BE2C (cell line): ENCODE results near the gene DRD1.
"Not testable (repeated sequence)": the region's sequence is repeated elsewhere in the genome, so short reads cannot be mapped to it uniquely, and the experiment has no call there.

Source experiments
- DNase-seq: peaks from one replicate; pipeline ENCODE4 v3.0.0-alpha.2; 2020
- H3K27me3 ChIP-seq: fragments of 250-450 bp; sonication (Bioruptor Pico); 2 replicates; pipeline ENCODE4 v1.5.1; 2020; ENCODE audit warnings: mild to moderate bottlenecking
- H3K36me3 ChIP-seq: fragments of 250-450 bp; sonication (Bioruptor Pico); 2 replicates; pipeline ENCODE4 v1.5.1; 2020; ENCODE audit warnings: mild to moderate bottlenecking
- H3K4me1 ChIP-seq: fragments of 250-450 bp; sonication (Bioruptor Pico); 2 replicates; pipeline ENCODE4 v1.5.1; 2020
- H3K4me3 ChIP-seq: 2 replicates; pipeline ENCODE4 v1.5.1; 2011; ENCODE audit warnings: low read depth, low read length
- H3K9me3 ChIP-seq: fragments of 250-450 bp; sonication (Bioruptor Pico); 2 replicates; pipeline ENCODE4 v1.5.1; 2020
- TF ChIP-seq, protein P1 (sequence below): IDR thresholded peaks from 2 replicates; pipeline ENCODE4 v1.5.1; 2012; ENCODE audit warnings: mild to moderate bottlenecking, low read depth, low read length

The DRD1 gene

DNA sequence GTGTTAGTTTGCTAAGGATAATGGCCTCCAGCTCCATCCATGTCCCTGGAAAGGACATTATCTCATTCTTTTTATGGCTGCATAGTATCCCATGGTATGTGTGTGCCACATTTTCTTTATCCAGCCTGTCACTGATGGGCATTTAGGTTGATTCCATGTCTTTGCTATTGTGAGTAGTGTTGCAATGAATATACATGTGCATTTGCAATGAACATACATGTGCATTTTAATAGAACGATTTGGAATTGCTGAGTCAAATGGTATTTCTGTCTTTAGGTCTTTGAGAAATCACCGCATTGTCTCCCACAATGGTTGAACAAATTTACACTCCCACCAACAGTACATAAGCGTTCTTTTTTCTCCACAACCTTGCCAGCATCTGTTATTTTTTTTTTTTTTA lies 37.7 kb downstream of the DRD1 start:
- no peaks in the 10 kb centered on the region for H3K36me3 ChIP-seq
- H3K4me3 ChIP-seq: no peak overlapping the region
- H3K9me3 ChIP-seq: no peaks in the 10 kb centered on the region
- H3K27me3 ChIP-seq: no peaks in the 10 kb centered on the region
- TF ChIP-seq, protein P1, sequence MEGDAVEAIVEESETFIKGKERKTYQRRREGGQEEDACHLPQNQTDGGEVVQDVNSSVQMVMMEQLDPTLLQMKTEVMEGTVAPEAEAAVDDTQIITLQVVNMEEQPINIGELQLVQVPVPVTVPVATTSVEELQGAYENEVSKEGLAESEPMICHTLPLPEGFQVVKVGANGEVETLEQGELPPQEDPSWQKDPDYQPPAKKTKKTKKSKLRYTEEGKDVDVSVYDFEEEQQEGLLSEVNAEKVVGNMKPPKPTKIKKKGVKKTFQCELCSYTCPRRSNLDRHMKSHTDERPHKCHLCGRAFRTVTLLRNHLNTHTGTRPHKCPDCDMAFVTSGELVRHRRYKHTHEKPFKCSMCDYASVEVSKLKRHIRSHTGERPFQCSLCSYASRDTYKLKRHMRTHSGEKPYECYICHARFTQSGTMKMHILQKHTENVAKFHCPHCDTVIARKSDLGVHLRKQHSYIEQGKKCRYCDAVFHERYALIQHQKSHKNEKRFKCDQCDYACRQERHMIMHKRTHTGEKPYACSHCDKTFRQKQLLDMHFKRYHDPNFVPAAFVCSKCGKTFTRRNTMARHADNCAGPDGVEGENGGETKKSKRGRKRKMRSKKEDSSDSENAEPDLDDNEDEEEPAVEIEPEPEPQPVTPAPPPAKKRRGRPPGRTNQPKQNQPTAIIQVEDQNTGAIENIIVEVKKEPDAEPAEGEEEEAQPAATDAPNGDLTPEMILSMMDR: no peak
- no peak for DNase-seq
- no peaks in the 10 kb centered on the region for H3K4me1 ChIP-seq

DNA sequence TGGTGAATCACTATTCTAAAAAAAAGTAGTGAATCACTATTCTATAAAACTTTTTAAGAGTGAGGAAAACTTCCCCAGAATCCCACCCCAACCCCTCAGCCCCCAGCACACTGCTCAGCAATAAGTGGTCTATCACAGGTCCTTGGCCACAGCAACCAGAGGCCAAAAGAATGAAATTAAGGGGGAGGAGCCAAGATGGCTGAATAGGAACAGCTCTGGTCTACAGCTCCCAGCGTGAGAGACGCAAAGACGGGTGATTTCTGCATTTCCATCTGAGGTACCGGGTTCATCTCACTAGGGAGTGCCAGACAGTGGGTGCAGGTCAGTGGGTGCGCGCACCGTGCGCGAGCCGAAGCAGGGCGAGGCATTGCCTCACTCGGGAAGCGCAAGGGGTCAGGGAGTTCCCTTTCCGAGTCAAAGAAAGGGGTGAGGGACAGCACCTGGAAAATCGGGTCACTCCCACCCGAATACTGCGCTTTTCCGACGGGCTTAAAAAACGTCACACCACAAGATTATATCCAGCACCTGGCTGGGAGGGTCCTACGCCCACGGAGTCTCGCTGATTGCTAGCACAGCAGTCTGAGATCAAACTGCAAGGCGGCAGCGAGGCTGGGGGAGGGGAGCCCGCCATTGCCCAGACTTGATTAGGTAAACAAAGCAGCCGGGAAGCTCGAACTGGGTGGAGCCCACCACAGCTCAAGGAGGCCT lies 46.2 kb downstream of the DRD1 start:
- H3K4me1 ChIP-seq, H3K9me3 ChIP-seq, DNase-seq, H3K36me3 ChIP-seq, H3K27me3 ChIP-seq, H3K4me3 ChIP-seq: not testable (repeated sequence)

DNA sequence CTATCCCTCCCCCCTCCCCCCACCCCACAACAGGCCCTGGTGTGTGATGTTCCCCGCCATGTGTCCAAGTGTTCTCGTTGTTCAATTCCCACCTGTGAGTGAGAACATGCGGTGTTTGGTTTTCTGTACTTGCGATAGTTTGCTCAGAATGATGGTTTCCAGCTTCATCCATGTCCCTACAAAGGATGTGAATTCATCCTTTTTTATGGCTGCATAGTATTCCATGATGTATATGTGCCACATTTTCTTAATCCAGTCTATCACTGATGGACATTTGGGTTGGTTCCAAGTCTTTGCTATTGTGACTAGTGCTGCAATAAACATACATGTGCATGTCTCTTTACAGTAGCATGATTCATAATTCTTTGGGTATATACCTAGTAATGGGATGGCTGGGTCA lies 48.6 kb downstream of the DRD1 start:
- DNase-seq, H3K4me1 ChIP-seq, H3K36me3 ChIP-seq, H3K9me3 ChIP-seq, H3K27me3 ChIP-seq, H3K4me3 ChIP-seq: not testable (repeated sequence)

DNA sequence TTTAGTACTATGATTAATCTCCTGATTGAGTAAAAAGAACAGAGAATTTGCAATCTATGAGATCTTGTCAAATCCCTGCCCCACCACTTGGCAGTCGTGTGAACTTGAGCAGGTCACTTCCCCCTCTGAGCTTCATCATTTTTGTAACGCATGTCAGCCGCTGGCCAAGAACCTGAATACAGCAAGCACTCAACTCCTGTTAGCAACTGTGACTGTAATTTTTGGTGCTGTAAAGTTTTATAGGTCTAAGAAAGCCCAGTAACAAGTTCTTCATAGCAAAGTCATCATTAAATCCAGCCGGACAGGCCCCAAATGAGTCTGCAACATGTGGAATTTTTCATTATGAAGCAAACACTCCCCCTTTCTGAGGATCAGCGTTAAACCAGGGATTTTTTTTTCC lies 49.4 kb downstream of the DRD1 start:
- no peaks in the 10 kb centered on the region for H3K9me3 ChIP-seq
- no peaks in the 10 kb centered on the region for H3K36me3 ChIP-seq
- TF ChIP-seq, protein P1: no peak
- no peaks in the 10 kb centered on the region for H3K27me3 ChIP-seq
- DNase-seq: no peak
- H3K4me3 ChIP-seq: no peak overlapping the region
- no peaks in the 10 kb centered on the region for H3K4me1 ChIP-seq

DNA sequence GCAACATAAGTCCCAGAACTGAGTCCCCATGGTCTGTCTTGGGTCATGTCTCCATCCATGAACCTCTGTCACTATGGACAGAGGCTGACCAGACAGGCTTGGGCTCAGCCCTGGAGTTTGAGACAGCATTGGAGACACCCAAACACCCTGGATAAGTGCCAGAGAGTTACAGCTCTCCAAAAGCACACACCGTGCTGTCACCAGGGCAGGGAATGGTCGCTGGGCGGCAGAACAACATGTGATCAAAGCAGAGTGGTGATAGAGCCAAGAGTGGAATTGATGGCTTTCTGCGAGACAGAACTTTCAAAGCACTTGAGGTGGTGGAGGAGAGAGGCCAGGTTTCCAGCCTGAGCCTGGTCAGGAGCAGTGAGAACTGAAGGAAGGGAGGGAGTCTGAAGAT lies 50.1 kb downstream of the DRD1 start:
- Histone ChIP-seq H3K4me1 (no peaks in the 10 kb centered on the region), H3K36me3 (no peaks in the 10 kb centered on the region), H3K9me3 (no peaks in the 10 kb centered on the region), H3K27me3 (no peaks in the 10 kb centered on the region), H3K4me3 (no peak overlapping the region)
- DNase-seq: no peak
- TF ChIP-seq, protein P1: no peak

DNA sequence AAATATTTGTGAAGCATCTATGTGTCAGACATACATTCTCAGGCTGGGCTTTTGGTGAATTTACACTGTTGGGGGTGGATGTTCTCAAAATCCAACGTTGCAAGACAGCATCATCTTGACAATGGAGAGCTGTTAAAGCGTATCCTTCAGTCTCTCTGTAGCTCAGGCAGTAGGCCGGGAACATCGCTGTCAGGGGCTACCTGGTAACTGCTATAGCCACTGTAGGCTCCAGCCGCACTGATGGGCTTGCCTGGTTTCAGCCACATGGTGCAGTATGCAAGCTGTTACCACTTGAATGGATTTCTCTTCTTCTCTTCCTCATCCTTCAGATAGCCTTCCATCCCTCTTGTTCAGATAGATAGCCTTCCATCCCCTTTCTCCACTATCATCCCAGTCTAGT lies 51.7 kb downstream of the DRD1 start:
- Histone ChIP-seq H3K9me3 (no peaks in the 10 kb centered on the region), H3K27me3 (0 out of 2 replicates have a peak, but pooled peaks cover 3% of the 10 kb centered on the region), H3K4me1 (no peaks in the 10 kb centered on the region), H3K36me3 (no peaks in the 10 kb centered on the region), H3K4me3 (no peak overlapping the region)
- TF ChIP-seq, protein P1: no peak
- no peak for DNase-seq

DNA sequence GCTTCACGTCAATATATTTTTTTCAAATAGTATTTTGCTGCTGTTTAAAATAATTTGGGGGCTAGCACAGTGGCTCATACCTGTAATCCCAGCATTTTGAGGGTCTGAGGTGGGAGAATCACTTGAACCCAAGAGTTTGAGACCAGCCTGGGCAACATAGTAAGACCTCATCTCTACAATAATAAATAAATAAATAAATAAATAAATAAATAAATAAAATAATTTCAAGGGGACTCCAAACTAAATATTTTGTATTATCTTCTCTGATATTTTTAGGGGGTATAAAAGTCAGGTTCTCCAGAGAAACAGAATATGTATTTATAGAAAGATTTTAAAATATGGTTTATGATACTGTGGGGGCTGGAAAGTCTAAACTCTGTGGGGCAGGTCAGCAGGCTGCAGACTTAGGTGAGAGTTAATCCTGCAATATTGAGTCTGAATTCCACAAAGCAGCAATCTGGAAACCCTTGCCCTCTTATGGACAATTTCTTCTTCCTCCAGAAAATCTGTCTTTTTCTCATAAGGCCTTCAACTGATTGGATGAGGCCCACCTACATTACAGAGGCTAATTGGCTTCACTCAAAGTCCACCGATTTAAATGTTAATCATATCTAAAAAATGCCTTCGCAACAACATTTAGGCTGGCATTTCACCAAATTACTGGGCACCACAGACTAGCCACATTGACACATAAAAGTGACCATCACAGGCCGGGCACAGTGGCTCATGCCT lies 53.5 kb downstream of the DRD1 start:
- TF ChIP-seq, protein P1: no peak

More for the DNA sequence above, 53.5 kb downstream of the DRD1 start:
- no peaks in the 10 kb centered on the region for H3K9me3 ChIP-seq
- H3K36me3 ChIP-seq: no peaks in the 10 kb centered on the region
- H3K4me3 ChIP-seq: no peak overlapping the region
- peaks cover 9% of the 10 kb centered on the region for H3K27me3 ChIP-seq
- DNase-seq: no peak
- H3K4me1 ChIP-seq: no peaks in the 10 kb centered on the region
